A549 (cell line): Measurements from ENCODE around the gene GPAM. TPM values are rescaled to one million over a fixed set of nuclear protein-coding genes. Genes with fewer than 3 reads are reported as not detected.

Experiments used
- ATAC-seq, 2 experiments: fragments of 200-7000 bp in 1 of 2; fragments of >200 bp in 1 of 2; cut with Nextera tagmentation in 1 of 2; cut with Tn5 transposase in 1 of 2; 3 replicates each; pipeline versions ENCODE4 v1.8.0 to v1.9.1; 2018 to 2020; ENCODE audit warnings: mild to moderate bottlenecking in 1 of 2, moderate library complexity in 1 of 2
- CTCF ChIA-PET: fragments of 300-600 bp; sonication (Branson Sonifier 250); formaldehyde crosslinking; extraction: SDS; loops from one replicate; lab custom pipeline; 2021; ENCODE audit warnings: antibody characterized with exemption, inconsistent platforms; lab: Yijun Ruan, JAX
- POLR2A ChIA-PET: fragments of 350-600 bp; formaldehyde crosslinking; extraction: SDS; loops from one replicate; lab custom pipeline; 2021; ENCODE audit warnings: antibody characterized with exemption, inconsistent platforms; lab: Yijun Ruan, JAX
- DNase-seq, 2 experiments: peaks; one replicate each; pipeline versions ENCODE4 v3.0.0 to v3.0.0-alpha.2; 2011 to 2016; ENCODE audit warnings: low read depth in 1 of 2, low spot score in 1 of 2
- FAIRE-seq: peaks from 2 replicates; lab custom pipeline; 2011; peaks lifted over from hg19 to GRCh38; lab: Jason Lieb, UNC
- H3K27ac ChIP-seq, 2 experiments: fragments of >200 bp; sonication (Bioruptor Twin); formaldehyde crosslinking; 3 replicates each; pipeline ENCODE4 v1.5.1; 2016 to 2017
- H3K4me1 ChIP-seq: fragments of >200 bp; sonication (Bioruptor Twin); formaldehyde crosslinking; 3 replicates; pipeline ENCODE4 v1.6.1; 2016
- H3K4me2 ChIP-seq: fragments of >200 bp; sonication (Bioruptor Twin); formaldehyde crosslinking; 3 replicates; pipeline ENCODE4 v1.6.1; 2016
- H3K4me3 ChIP-seq: fragments of >200 bp; sonication (Bioruptor Twin); formaldehyde crosslinking; 3 replicates; pipeline ENCODE4 v1.5.1; 2016
- H3K9me3 ChIP-seq: fragments of >200 bp; sonication (Bioruptor Twin); formaldehyde crosslinking; 3 replicates; pipeline ENCODE4 v1.6.1; 2016
- BCL3 ChIP-seq: fragments of >200 bp; sonication (Bioruptor Twin); formaldehyde crosslinking; IDR thresholded peaks from 3 replicates; pipeline ENCODE4 v1.6.1; 2016
- BHLHE40 ChIP-seq: IDR thresholded peaks from 2 replicates; pipeline ENCODE4 v1.6.1; 2012; ENCODE audit warnings: low read depth, low read length, inconsistent platforms
- CHD2 ChIP-seq: fragments of 150-350 bp; IDR thresholded peaks from 2 replicates; pipeline ENCODE4 v1.6.1; 2014; ENCODE audit warnings: low read length; ENCODE audit not compliant: partially characterized antibody
- GATA3 ChIP-seq: IDR thresholded peaks from 2 replicates; pipeline ENCODE4 v1.6.1; 2012; ENCODE audit warnings: borderline replicate concordance
- HDAC2 ChIP-seq: fragments of 200-600 bp; sonication (generic); IDR thresholded peaks from 2 replicates; pipeline ENCODE4 v1.6.1; 2016
- JUN ChIP-seq, 2 experiments: fragments of >200 bp; sonication (Bioruptor Twin); formaldehyde crosslinking; IDR thresholded peaks; 2 replicates in 1 of 2; 3 replicates in 1 of 2; pipeline ENCODE4 v1.6.1; 2016 to 2017
- KDM5A ChIP-seq: fragments of 200-600 bp; sonication (generic); IDR thresholded peaks from 2 replicates; pipeline ENCODE4 v1.6.1; 2016; ENCODE audit warnings: antibody characterized with exemption, mild to moderate bottlenecking
- MYC ChIP-seq: IDR thresholded peaks from 2 replicates; pipeline ENCODE4 v1.6.1; 2012; ENCODE audit warnings: mild to moderate bottlenecking, inconsistent platforms, low read length, improper control_type of control experiment, borderline replicate concordance
- NFE2L2 ChIP-seq: fragments of 150-350 bp; conservative IDR thresholded peaks from 2 replicates; pipeline ENCODE4 v1.6.1; 2014; ENCODE audit warnings: low read length
- NPAS2 ChIP-seq: fragments of 250-450 bp; sonication (Bioruptor Pico); IDR thresholded peaks from 2 replicates; pipeline ENCODE4 v1.8.0; 2022; ENCODE audit warnings: mild to moderate bottlenecking, moderate library complexity, borderline replicate concordance
- NR3C1 ChIP-seq: fragments of >200 bp; sonication (Bioruptor Twin); formaldehyde crosslinking; IDR thresholded peaks from 3 replicates; pipeline ENCODE4 v1.6.1; 2017
- POLR2AphosphoS2 ChIP-seq: conservative IDR thresholded peaks from 2 replicates; pipeline ENCODE4 v1.6.1; 2012; ENCODE audit warnings: low read length, improper control_type of control experiment, inconsistent platforms
- RAD21 ChIP-seq, 2 experiments: fragments of >200 bp in 1 of 2; sonication (Bioruptor Twin) in 1 of 2; formaldehyde crosslinking in 1 of 2; IDR thresholded peaks in 1 of 2; conservative IDR thresholded peaks in 1 of 2; 2 replicates in 1 of 2; 3 replicates in 1 of 2; pipeline ENCODE4 v1.6.1; 2012 to 2018; ENCODE audit warnings: inconsistent platforms in 1 of 2
- REST ChIP-seq: fragments of 200-600 bp; sonication (generic); IDR thresholded peaks from 2 replicates; pipeline ENCODE4 v1.6.1; 2016; ENCODE audit warnings: antibody characterized with exemption, mild to moderate bottlenecking, moderate library complexity
- RNF2 ChIP-seq: fragments of 200-600 bp; sonication (generic); IDR thresholded peaks from 2 replicates; pipeline ENCODE4 v1.6.1; 2016; ENCODE audit warnings: low read depth, mild to moderate bottlenecking, antibody characterized with exemption, moderate library complexity, borderline replicate concordance
- ZFP36 ChIP-seq: fragments of 450-650 bp; IDR thresholded peaks from 2 replicates; pipeline ENCODE4 v1.6.1; 2014; ENCODE audit warnings: borderline replicate concordance; ENCODE audit not compliant: partially characterized antibody
- WGBS: methylation state at CpG from one replicate; pipeline ENCODE4 v1.1.6; 2017; ENCODE audit errors: missing lambda C conversion rate; 5-methylcytosine and 5-hydroxymethylcytosine counted together
- polyA plus RNA-seq, 4 experiments: library from polyadenylated mRNA; depleted of rRNA in 3 of 4; stranded (reverse); fragments of >200 nt; fragmentation: RNase III in 1 of 4; extraction: RNeasy Plus Mini Kit Qiagen cat#74134 plus additional on column Dnase treatment in 1 of 4; gene quantifications; 2 replicates in 3 of 4; 3 replicates in 1 of 4; pipeline ENCODE4 v1.2.3, GENCODE V29; 2011 to 2017
- TF ChIP-seq, protein P1 (sequence below): fragments of 150-350 bp; IDR thresholded peaks from 2 replicates; pipeline ENCODE4 v1.6.1; 2014; ENCODE audit warnings: low read depth, mild to moderate bottlenecking, low read length
- TF ChIP-seq, protein P2 (sequence below): fragments of >200 bp; sonication (Bioruptor Twin); formaldehyde crosslinking; IDR thresholded peaks from 2 replicates; pipeline ENCODE4 v1.6.1; 2016
- TF ChIP-seq, protein P3 (sequence below): IDR thresholded peaks from 2 replicates; pipeline ENCODE4 v1.6.1; 2012; ENCODE audit warnings: low read depth, borderline replicate concordance
- TF ChIP-seq, protein P4 (sequence below): fragments of 250-450 bp; sonication (Bioruptor Pico); IDR thresholded peaks from 2 replicates; pipeline ENCODE4 v1.5.0; 2021; ENCODE audit warnings: mild to moderate bottlenecking, moderate library complexity, borderline replicate concordance

Gene GPAM
- polyA plus RNA-seq, 2 of the 4 experiments (the other 2 are of a cell fraction): 5.7 to 13.3 TPM

DNA sequence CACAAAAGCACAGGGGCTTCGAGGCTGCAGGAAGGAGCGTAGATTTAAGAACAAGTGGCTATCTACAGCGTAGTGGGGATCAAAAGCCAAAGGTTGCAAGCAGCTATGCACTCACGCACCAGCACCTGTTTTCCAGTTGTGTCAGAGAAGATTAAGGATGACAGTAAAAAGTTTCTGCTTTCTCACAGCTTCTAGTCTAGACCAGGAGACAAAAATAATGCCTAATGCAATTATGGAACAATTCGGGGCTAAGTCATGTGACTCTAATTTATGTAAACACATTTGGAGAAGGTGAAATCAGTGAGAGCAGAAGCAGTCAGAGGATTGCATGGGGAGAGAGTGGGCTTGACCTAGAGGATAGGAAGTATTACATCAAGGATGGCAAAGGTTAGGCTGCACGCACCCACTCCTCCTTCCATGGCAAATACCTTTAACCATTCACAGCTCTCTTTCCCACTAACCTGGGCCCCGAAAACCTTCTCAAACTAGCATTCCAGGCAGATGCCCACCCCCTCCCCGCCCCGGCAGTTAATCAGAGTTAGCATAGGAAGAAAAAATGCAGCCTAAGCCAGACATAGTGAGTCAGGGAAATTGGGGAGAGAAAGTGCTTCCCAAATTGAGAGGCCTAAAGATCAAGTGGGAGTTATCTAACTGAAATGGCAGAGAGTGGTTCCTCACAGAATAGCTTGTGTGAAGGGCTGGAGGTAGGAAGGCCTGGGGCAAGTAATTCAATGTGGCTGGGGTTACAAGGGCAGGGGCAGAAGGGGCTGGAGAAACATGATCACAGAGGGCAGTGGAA lies 48.2 kb upstream of the GPAM start:
- CTCF ChIA-PET: no interaction called here
- Histone ChIP-seq H3K9me3 (no peaks in the 10 kb centered on the region), H3K4me3 (no peak overlapping the region), H3K4me1 (no peaks in the 10 kb centered on the region), H3K4me2 (no peak overlapping the region), H3K27ac (no peak overlapping the region)
- no peak for TF ChIP-seq MYC
- TF ChIP-seq, protein P1, sequence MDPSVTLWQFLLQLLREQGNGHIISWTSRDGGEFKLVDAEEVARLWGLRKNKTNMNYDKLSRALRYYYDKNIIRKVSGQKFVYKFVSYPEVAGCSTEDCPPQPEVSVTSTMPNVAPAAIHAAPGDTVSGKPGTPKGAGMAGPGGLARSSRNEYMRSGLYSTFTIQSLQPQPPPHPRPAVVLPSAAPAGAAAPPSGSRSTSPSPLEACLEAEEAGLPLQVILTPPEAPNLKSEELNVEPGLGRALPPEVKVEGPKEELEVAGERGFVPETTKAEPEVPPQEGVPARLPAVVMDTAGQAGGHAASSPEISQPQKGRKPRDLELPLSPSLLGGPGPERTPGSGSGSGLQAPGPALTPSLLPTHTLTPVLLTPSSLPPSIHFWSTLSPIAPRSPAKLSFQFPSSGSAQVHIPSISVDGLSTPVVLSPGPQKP: no peak
- no peak for TF ChIP-seq BCL3
- TF ChIP-seq RNF2: no peak
- TF ChIP-seq CHD2: no peak
- WGBS: 43% methylated on average over 9 of the region's 9 CpGs
- DNase-seq (no peak), FAIRE-seq (no peak), ATAC-seq (no peak)
- POLR2A ChIA-PET: no interaction called here

DNA sequence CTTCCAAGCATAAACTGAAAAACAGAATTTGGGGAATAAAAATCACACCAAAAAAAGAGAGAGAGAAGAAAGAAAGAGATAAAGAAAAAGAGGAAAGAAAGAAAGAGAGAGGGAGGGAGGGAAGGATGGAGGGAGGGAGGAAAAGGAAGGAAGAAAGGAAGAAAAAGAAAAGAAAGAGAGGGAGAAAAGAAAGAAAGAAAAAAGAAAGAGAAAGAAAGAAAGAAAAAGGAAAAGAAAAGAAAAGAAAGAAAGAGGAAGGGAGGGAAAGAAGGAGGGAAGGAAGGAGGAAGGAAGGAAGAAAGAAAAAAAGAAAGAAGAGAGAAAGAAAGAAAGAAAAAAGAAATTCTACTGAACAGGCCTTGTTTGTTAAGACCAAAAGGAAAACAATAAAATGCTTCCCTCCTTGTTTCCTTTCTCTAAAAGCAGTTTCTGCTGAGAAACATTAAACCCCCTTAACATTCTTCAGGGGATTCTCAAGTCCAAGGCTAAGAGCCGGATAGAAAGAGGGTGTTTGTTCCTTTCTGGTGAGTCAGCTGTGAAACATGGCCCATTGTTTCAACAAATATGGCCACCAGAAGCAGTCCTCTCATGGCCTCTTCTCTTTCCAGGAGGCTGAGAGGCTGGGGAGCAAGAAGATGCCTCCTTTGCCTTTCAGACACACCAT lies 46.9 kb upstream of the GPAM start:
- no peak overlapping the region for H3K4me3 ChIP-seq
- WGBS: 14% methylated on average over 1 of the region's 1 CpG
- no peak for FAIRE-seq
- ChIA-PET CTCF (interaction anchor here (0.8 kb wide), 1 partner anchor 44 kb away, joined by 3 read pairs; no protein-coding TSS in a partner anchor), POLR2A (no interaction called here)
- DNase-seq: no peak
- H3K4me1 ChIP-seq: no peaks in the 10 kb centered on the region
- H3K9me3 ChIP-seq: no peaks in the 10 kb centered on the region
- ATAC-seq: no peak
- TF ChIP-seq BCL3: no peak
- TF ChIP-seq NR3C1: no peak
- TF ChIP-seq HDAC2: no peak
- no peak for TF ChIP-seq JUN (IDR thresholded peaks at IDR 0.05)
- TF ChIP-seq RAD21 (conservative IDR thresholded peaks at IDR 0.05 in 1 of 2, IDR thresholded peaks at IDR 0.05 in 1 of 2): no peak
- TF ChIP-seq, protein P2, sequence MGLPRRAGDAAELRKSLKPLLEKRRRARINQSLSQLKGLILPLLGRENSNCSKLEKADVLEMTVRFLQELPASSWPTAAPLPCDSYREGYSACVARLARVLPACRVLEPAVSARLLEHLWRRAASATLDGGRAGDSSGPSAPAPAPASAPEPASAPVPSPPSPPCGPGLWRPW: no peak
- no peak overlapping the region for H3K27ac ChIP-seq
- no peak overlapping the region for H3K4me2 ChIP-seq

- WGBS: 11% methylated on average over 3 of the region's 3 CpGs
- Histone ChIP-seq H3K4me3 (no peak overlapping the region), H3K9me3 (no peaks in the 10 kb centered on the region), H3K4me2 (no peak overlapping the region), H3K27ac (no peak overlapping the region), H3K4me1 (no peaks in the 10 kb centered on the region)
- no peak for FAIRE-seq
- ChIA-PET POLR2A (no interaction called here), CTCF (no interaction called here)
- no peak for ATAC-seq
- no peak for DNase-seq
- TF ChIP-seq REST (no peak), JUN (IDR thresholded peaks at IDR 0.05) (no peak), POLR2AphosphoS2 (no peak), KDM5A (no peak), BHLHE40 (no peak), CHD2 (no peak), NFE2L2 (no peak), ZFP36 (no peak), NPAS2 (CRISPR knock-in tag) (no peak), GATA3 (no peak)
- TF ChIP-seq, protein P3, sequence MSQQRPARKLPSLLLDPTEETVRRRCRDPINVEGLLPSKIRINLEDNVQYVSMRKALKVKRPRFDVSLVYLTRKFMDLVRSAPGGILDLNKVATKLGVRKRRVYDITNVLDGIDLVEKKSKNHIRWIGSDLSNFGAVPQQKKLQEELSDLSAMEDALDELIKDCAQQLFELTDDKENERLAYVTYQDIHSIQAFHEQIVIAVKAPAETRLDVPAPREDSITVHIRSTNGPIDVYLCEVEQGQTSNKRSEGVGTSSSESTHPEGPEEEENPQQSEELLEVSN: no peak
- TF ChIP-seq, protein P4, sequence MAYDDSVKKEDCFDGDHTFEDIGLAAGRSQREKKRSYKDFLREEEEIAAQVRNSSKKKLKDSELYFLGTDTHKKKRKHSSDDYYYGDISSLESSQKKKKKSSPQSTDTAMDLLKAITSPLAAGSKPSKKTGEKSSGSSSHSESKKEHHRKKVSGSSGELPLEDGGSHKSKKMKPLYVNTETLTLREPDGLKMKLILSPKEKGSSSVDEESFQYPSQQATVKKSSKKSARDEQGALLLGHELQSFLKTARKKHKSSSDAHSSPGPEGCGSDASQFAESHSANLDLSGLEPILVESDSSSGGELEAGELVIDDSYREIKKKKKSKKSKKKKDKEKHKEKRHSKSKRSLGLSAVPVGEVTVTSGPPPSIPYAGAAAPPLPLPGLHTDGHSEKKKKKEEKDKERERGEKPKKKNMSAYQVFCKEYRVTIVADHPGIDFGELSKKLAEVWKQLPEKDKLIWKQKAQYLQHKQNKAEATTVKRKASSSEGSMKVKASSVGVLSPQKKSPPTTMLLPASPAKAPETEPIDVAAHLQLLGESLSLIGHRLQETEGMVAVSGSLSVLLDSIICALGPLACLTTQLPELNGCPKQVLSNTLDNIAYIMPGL (CRISPR knock-in tag): no peak
These were observed 46.3 kb upstream of the GPAM start for GRCh38 chr10:112229901-112230300.
